ENCODE results near the gene RASGRF2.
"Not testable (repeated sequence)": the region's sequence is repeated elsewhere in the genome, so short reads cannot be mapped to it uniquely, and the experiment has no call there.

RASGRF2 gene

GRCh38 chr5:81020478-81021167 lies 60.5 kb downstream of the RASGRF2 start:
- Histone ChIP-seq H3K27ac (ENCODE audit: low read depth, low read length) (no peak overlapping the region), H3K4me3 (ENCODE audit: low read length) (no peak overlapping the region)

GRCh38 chr5:81021486-81021885 lies 61.3 kb downstream of the RASGRF2 start:
- no peak overlapping the region for H3K9ac ChIP-seq (ENCODE audit: low read length)
- no peak overlapping the region for H3K4me3 ChIP-seq (ENCODE audit: low read length)
- no peak overlapping the region for H3K27ac ChIP-seq (ENCODE audit: low read depth, low read length)
- no peaks in the 10 kb centered on the region for H3K36me3 ChIP-seq (ENCODE audit: control insufficient read depth, insufficient read depth, low read length)
- no peaks in the 10 kb centered on the region for H3K4me1 ChIP-seq (ENCODE audit: control insufficient read depth, insufficient read depth, low read length)
- no peaks in the 10 kb centered on the region for H3K27me3 ChIP-seq (ENCODE audit: control insufficient read depth, insufficient read depth, low read length)

More at GRCh38 chr5:81020478-81021167, 60.5 kb downstream of the RASGRF2 start:
- H3K4me1 ChIP-seq (ENCODE audit: control insufficient read depth, insufficient read depth, low read length), result no peaks in the 10 kb centered on the region
- H3K9ac ChIP-seq (ENCODE audit: low read length), result no peak overlapping the region
- no peaks in the 10 kb centered on the region for H3K36me3 ChIP-seq (ENCODE audit: control insufficient read depth, insufficient read depth, low read length)
- no peaks in the 10 kb centered on the region for H3K27me3 ChIP-seq (ENCODE audit: control insufficient read depth, insufficient read depth, low read length)

- Histone ChIP-seq H3K9ac (ENCODE audit: low read length) (no peak overlapping the region), H3K27me3 (ENCODE audit: control insufficient read depth, insufficient read depth, low read length) (no peaks in the 10 kb centered on the region), H3K4me3 (ENCODE audit: low read length) (no peak overlapping the region), H3K27ac (ENCODE audit: low read depth, low read length) (no peak overlapping the region), H3K36me3 (ENCODE audit: control insufficient read depth, insufficient read depth, low read length) (no peaks in the 10 kb centered on the region), H3K4me1 (ENCODE audit: control insufficient read depth, insufficient read depth, low read length) (no peaks in the 10 kb centered on the region)
Measured at GRCh38 chr5:81021951-81022687, 62.0 kb downstream of the RASGRF2 start.

GRCh38 chr5:81022688-81023084 lies 62.5 kb downstream of the RASGRF2 start:
- Histone ChIP-seq H3K9ac (ENCODE audit: low read length) (no peak overlapping the region), H3K27ac (ENCODE audit: low read depth, low read length) (no peak overlapping the region), H3K36me3 (ENCODE audit: control insufficient read depth, insufficient read depth, low read length) (no peaks in the 10 kb centered on the region), H3K4me1 (ENCODE audit: control insufficient read depth, insufficient read depth, low read length) (no peaks in the 10 kb centered on the region), H3K27me3 (ENCODE audit: control insufficient read depth, insufficient read depth, low read length) (no peaks in the 10 kb centered on the region), H3K4me3 (ENCODE audit: low read length) (no peak overlapping the region)

GRCh38 chr5:81023261-81023970 lies 63.3 kb downstream of the RASGRF2 start:
- H3K4me1 ChIP-seq (ENCODE audit: control insufficient read depth, insufficient read depth, low read length), result no peaks in the 10 kb centered on the region
- no peaks in the 10 kb centered on the region for H3K36me3 ChIP-seq (ENCODE audit: control insufficient read depth, insufficient read depth, low read length)
- no peak overlapping the region for H3K27ac ChIP-seq (ENCODE audit: low read depth, low read length)
- no peak overlapping the region for H3K9ac ChIP-seq (ENCODE audit: low read length)
- no peaks in the 10 kb centered on the region for H3K27me3 ChIP-seq (ENCODE audit: control insufficient read depth, insufficient read depth, low read length)
- H3K4me3 ChIP-seq (ENCODE audit: low read length), result no peak overlapping the region

- Histone ChIP-seq H3K4me1 (ENCODE audit: control insufficient read depth, insufficient read depth, low read length) (no peaks in the 10 kb centered on the region), H3K27me3 (ENCODE audit: control insufficient read depth, insufficient read depth, low read length) (no peaks in the 10 kb centered on the region), H3K27ac (ENCODE audit: low read depth, low read length) (no peak overlapping the region), H3K4me3 (ENCODE audit: low read length) (no peak overlapping the region), H3K36me3 (ENCODE audit: control insufficient read depth, insufficient read depth, low read length) (no peaks in the 10 kb centered on the region), H3K9ac (ENCODE audit: low read length) (no peak overlapping the region)
Measured at GRCh38 chr5:81027481-81028058, 67.4 kb downstream of the RASGRF2 start.

GRCh38 chr5:81028888-81029287 lies 68.7 kb downstream of the RASGRF2 start:
- not testable (repeated sequence) for H3K36me3 ChIP-seq (ENCODE audit: control insufficient read depth, insufficient read depth, low read length); H3K27me3 ChIP-seq (ENCODE audit: control insufficient read depth, insufficient read depth, low read length); H3K9ac ChIP-seq (ENCODE audit: low read length); H3K4me3 ChIP-seq (ENCODE audit: low read length); H3K4me1 ChIP-seq (ENCODE audit: control insufficient read depth, insufficient read depth, low read length); H3K27ac ChIP-seq (ENCODE audit: low read depth, low read length)

GRCh38 chr5:81029736-81030135 lies 69.6 kb downstream of the RASGRF2 start:
- H3K9ac ChIP-seq (ENCODE audit: low read length); H3K4me1 ChIP-seq (ENCODE audit: control insufficient read depth, insufficient read depth, low read length); H3K27me3 ChIP-seq (ENCODE audit: control insufficient read depth, insufficient read depth, low read length); H3K27ac ChIP-seq (ENCODE audit: low read depth, low read length); H3K4me3 ChIP-seq (ENCODE audit: low read length); H3K36me3 ChIP-seq (ENCODE audit: control insufficient read depth, insufficient read depth, low read length): not testable (repeated sequence)

GRCh38 chr5:81030236-81031034 lies 70.3 kb downstream of the RASGRF2 start:
- not testable (repeated sequence) for H3K9ac ChIP-seq (ENCODE audit: low read length); H3K36me3 ChIP-seq (ENCODE audit: control insufficient read depth, insufficient read depth, low read length); H3K27ac ChIP-seq (ENCODE audit: low read depth, low read length); H3K4me1 ChIP-seq (ENCODE audit: control insufficient read depth, insufficient read depth, low read length); H3K4me3 ChIP-seq (ENCODE audit: low read length); H3K27me3 ChIP-seq (ENCODE audit: control insufficient read depth, insufficient read depth, low read length)

GRCh38 chr5:81035522-81035921 lies 75.4 kb downstream of the RASGRF2 start:
- no peak overlapping the region for H3K4me3 ChIP-seq (ENCODE audit: low read length)
- no peak overlapping the region for H3K27ac ChIP-seq (ENCODE audit: low read depth, low read length)
- H3K9ac ChIP-seq (ENCODE audit: low read length), result no peak overlapping the region
- H3K27me3 ChIP-seq (ENCODE audit: control insufficient read depth, insufficient read depth, low read length), result no peaks in the 10 kb centered on the region
- no peaks in the 10 kb centered on the region for H3K4me1 ChIP-seq (ENCODE audit: control insufficient read depth, insufficient read depth, low read length)
- no peaks in the 10 kb centered on the region for H3K36me3 ChIP-seq (ENCODE audit: control insufficient read depth, insufficient read depth, low read length)

GRCh38 chr5:81038495-81038894 lies 78.3 kb downstream of the RASGRF2 start:
- H3K27me3 ChIP-seq (ENCODE audit: control insufficient read depth, insufficient read depth, low read length), result no peaks in the 10 kb centered on the region
- H3K4me3 ChIP-seq (ENCODE audit: low read length), result no peak overlapping the region
- no peak overlapping the region for H3K27ac ChIP-seq (ENCODE audit: low read depth, low read length)
- no peak overlapping the region for H3K9ac ChIP-seq (ENCODE audit: low read length)
- no peaks in the 10 kb centered on the region for H3K4me1 ChIP-seq (ENCODE audit: control insufficient read depth, insufficient read depth, low read length)
- no peaks in the 10 kb centered on the region for H3K36me3 ChIP-seq (ENCODE audit: control insufficient read depth, insufficient read depth, low read length)

GRCh38 chr5:81044868-81045267 lies 84.7 kb downstream of the RASGRF2 start:
- Histone ChIP-seq H3K27ac (ENCODE audit: low read depth, low read length) (no peak overlapping the region), H3K9ac (ENCODE audit: low read length) (no peak overlapping the region), H3K36me3 (ENCODE audit: control insufficient read depth, insufficient read depth, low read length) (no peaks in the 10 kb centered on the region), H3K4me1 (ENCODE audit: control insufficient read depth, insufficient read depth, low read length) (no peaks in the 10 kb centered on the region), H3K27me3 (ENCODE audit: control insufficient read depth, insufficient read depth, low read length) (no peaks in the 10 kb centered on the region), H3K4me3 (ENCODE audit: low read length) (no peak overlapping the region)

Measured in rectal smooth muscle tissue (tissue), 1 donor.